Measurements from ENCODE around the gene ANGPTL1. TPM values are rescaled to one million over a fixed set of nuclear protein-coding genes. Genes with fewer than 3 reads are reported as not detected.

ANGPTL1 gene, protein sequence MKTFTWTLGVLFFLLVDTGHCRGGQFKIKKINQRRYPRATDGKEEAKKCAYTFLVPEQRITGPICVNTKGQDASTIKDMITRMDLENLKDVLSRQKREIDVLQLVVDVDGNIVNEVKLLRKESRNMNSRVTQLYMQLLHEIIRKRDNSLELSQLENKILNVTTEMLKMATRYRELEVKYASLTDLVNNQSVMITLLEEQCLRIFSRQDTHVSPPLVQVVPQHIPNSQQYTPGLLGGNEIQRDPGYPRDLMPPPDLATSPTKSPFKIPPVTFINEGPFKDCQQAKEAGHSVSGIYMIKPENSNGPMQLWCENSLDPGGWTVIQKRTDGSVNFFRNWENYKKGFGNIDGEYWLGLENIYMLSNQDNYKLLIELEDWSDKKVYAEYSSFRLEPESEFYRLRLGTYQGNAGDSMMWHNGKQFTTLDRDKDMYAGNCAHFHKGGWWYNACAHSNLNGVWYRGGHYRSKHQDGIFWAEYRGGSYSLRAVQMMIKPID
- total RNA-seq (2014; rRNA removed; shearing (Covaris generic)) (3.5 and 4.7 TPM in 2 replicates), polyA plus RNA-seq (2016; fragmentation: Nextera tagmentation; extraction: Ambion mirVana) (3.6 and 4.1 TPM in 2 replicates)

DNA sequence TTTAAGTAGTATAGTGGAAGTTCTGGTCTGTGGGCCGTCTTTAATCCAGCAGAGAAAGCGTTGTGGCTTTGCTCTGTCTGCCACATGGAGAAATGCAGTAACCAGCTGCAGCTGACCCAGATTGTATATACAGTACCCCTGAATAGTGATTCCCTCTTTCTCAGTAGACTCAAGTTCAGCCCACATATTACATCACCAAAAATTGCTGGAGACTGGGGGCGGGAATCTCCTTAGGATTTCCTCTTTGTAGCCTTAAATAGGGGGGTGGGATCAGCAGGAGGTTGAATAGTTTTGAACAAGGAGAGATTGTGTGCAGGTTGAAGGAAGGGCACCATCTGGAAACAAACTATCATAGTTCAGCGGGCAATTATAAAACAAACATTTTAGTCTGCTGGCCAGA, at the start of gene ANGPTL1:
ANGPTL1 (minus strand) TSS at position 134 of the 400 bp plus-strand sequence. CDS start 5,301 bp downstream, outside the sequence.
- peak within 1 kb of the TSS; percentile 77 for H3K9ac ChIP-seq
- peak; percentile 61 for DNase-seq
- H3K27ac ChIP-seq: peak within 1 kb of the TSS; percentile 19; the same call in 1 of the 2 replicates
- in situ Hi-C loops (cut with MboI): no loop called here
- peaks cover 61% of the 10 kb centered on the region for H3K4me1 ChIP-seq (ENCODE audit: insufficient read depth)
- H3F3A ChIP-seq (ENCODE audit: insufficient read depth): 0 out of 2 replicates have a peak, but pooled peaks cover 8% of the 10 kb centered on the region
- TF ChIP-seq EZH2 (IDR thresholded peaks at IDR 0.05; ENCODE audit: insufficient read depth, poor library complexity, severe bottlenecking) (no peak), EZH2phosphoT487 (IDR thresholded peaks at IDR 0.05; ENCODE audit: insufficient read depth, low read depth) (no peak)
- H3K9me2 ChIP-seq (ENCODE audit: insufficient read depth): no peaks in the 10 kb centered on the region
- no peaks in the 10 kb centered on the region for H3K36me3 ChIP-seq (ENCODE audit: low read depth)
- 0 out of 2 replicates have a peak, but pooled peaks cover 5% of the 10 kb centered on the region for H3K79me2 ChIP-seq (ENCODE audit: insufficient read depth)
- no peaks in the 10 kb centered on the region for H3K27me3 ChIP-seq (replicated peaks; ENCODE audit: insufficient read depth)
- 14 to 17% methylated on average over 4 of the region's 4 CpGs for WGBS, 2 experiments (ENCODE audit: low coverage in 1 of 2, low lambda C conversion rate in 2 of 2, missing lambda C conversion rate in 2 of 2)
- H3K9me3 ChIP-seq (ENCODE audit: low read depth): no peaks in the 10 kb centered on the region
- no peaks in the 10 kb centered on the region for H4K20me1 ChIP-seq (ENCODE audit: insufficient read depth)
- H3K4me3 ChIP-seq: peak within 1 kb of the TSS; percentile 14
- H3K4me2 ChIP-seq (ENCODE audit: unreplicated experiment): peak within 1 kb of the TSS; percentile 47
- H2AFZ ChIP-seq: peak within 1 kb of the TSS; percentile 34

DNA sequence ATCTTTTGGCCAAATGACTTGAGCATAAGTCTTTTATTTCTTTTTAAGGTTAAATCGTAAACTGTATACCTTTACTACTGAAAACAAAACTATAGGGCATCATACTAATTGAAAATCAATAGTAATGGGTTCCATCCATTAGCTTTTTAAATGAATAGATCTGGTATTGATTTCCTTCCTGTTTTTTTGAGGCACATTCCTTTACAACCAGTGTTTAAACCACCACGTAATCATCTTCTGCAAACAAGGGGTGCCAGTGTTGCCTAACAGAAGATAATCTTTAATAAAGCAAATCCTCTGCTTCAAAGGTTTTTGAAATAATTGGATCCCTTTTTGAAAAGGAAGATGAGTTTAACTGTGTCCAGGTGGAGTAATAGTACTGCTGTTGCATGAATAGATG, 48.7 kb upstream of the ANGPTL1 start:
- H3K4me1 ChIP-seq (ENCODE audit: insufficient read depth): no peaks in the 10 kb centered on the region
- H3K4me3 ChIP-seq: no peak overlapping the region
- no peak for TF ChIP-seq EZH2 (IDR thresholded peaks at IDR 0.05; ENCODE audit: insufficient read depth, poor library complexity, severe bottlenecking)
- TF ChIP-seq EZH2phosphoT487 (IDR thresholded peaks at IDR 0.05; ENCODE audit: insufficient read depth, low read depth): no peak
- DNase-seq: no peak
- in situ Hi-C loops (cut with MboI): no loop called here
- no peaks in the 10 kb centered on the region for H3K79me2 ChIP-seq (ENCODE audit: insufficient read depth)
- WGBS, 2 experiments (ENCODE audit: low coverage in 1 of 2, low lambda C conversion rate in 2 of 2, missing lambda C conversion rate in 2 of 2): 86 to 89% methylated on average over 2 of the region's 2 CpGs
- no peak overlapping the region for H3K27ac ChIP-seq
- no peaks in the 10 kb centered on the region for H3F3A ChIP-seq (ENCODE audit: insufficient read depth)
- no peak overlapping the region for H3K4me2 ChIP-seq (ENCODE audit: unreplicated experiment)
- no peaks in the 10 kb centered on the region for H3K9me2 ChIP-seq (ENCODE audit: insufficient read depth)
- H2AFZ ChIP-seq: no peak overlapping the region
- no peaks in the 10 kb centered on the region for H4K20me1 ChIP-seq (ENCODE audit: insufficient read depth)
- H3K9ac ChIP-seq: no peak overlapping the region
- no peaks in the 10 kb centered on the region for H3K9me3 ChIP-seq (ENCODE audit: low read depth)
- H3K27me3 ChIP-seq (replicated peaks; ENCODE audit: insufficient read depth): no peaks in the 10 kb centered on the region
- H3K36me3 ChIP-seq (ENCODE audit: low read depth): peaks cover 32% of the 10 kb centered on the region

DNA sequence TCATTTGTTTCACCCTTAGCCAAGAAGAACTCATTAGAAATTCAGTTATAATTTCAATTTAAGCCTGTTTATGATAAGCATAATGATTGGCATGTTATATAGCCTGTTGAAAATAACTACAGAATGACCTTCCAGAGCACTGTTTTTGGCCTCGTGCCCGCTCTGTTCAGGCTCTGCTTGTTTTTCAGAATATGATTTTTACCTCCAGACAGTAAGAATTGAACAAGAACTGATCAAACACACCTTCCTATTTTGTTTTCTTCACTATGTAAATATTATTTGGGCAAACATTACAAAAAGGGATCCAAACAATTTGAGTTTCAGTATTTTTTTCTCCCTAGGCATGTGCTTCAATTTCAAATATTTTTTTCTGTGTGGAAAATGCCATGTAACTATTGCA, 48.1 kb upstream of the ANGPTL1 start:
- no peak overlapping the region for H3K4me3 ChIP-seq
- H3K9me2 ChIP-seq (ENCODE audit: insufficient read depth): no peaks in the 10 kb centered on the region
- in situ Hi-C loops (cut with MboI): no loop called here
- no peaks in the 10 kb centered on the region for H3K9me3 ChIP-seq (ENCODE audit: low read depth)
- TF ChIP-seq EZH2 (IDR thresholded peaks at IDR 0.05; ENCODE audit: insufficient read depth, poor library complexity, severe bottlenecking) (no peak), EZH2phosphoT487 (IDR thresholded peaks at IDR 0.05; ENCODE audit: insufficient read depth, low read depth) (no peak)
- no peaks in the 10 kb centered on the region for H3F3A ChIP-seq (ENCODE audit: insufficient read depth)
- WGBS, 2 experiments (ENCODE audit: low coverage in 1 of 2, low lambda C conversion rate in 2 of 2, missing lambda C conversion rate in 2 of 2): 83 to 84% methylated on average over 2 of the region's 2 CpGs
- no peak overlapping the region for H2AFZ ChIP-seq
- H3K4me2 ChIP-seq (ENCODE audit: unreplicated experiment): no peak overlapping the region
- H4K20me1 ChIP-seq (ENCODE audit: insufficient read depth): no peaks in the 10 kb centered on the region
- H3K9ac ChIP-seq: no peak overlapping the region
- H3K79me2 ChIP-seq (ENCODE audit: insufficient read depth): no peaks in the 10 kb centered on the region
- H3K36me3 ChIP-seq (ENCODE audit: low read depth): peaks cover 26% of the 10 kb centered on the region
- H3K27ac ChIP-seq: no peak overlapping the region
- H3K4me1 ChIP-seq (ENCODE audit: insufficient read depth): no peaks in the 10 kb centered on the region
- H3K27me3 ChIP-seq (replicated peaks; ENCODE audit: insufficient read depth): no peaks in the 10 kb centered on the region
- DNase-seq: no peak

DNA sequence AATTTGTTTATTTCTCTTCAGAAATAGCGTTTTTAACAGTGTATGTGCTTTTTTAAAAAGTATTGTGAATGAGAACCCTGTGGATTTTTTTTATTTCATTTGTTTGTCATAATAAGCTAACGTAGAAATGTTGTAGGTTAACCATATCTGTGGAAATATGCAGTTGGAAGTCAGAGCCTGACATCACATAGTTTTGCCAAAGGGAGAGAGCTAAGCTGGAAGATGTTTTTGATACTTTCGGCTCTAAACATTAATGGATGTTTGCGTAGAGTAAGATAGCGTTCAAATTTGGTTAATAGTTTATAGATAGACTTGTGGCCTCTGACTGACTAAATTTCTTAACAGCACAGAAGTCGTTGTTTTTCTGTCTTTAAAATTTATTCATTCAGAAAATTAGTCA, 47.4 kb upstream of the ANGPTL1 start:
- Histone ChIP-seq H3K4me1 (ENCODE audit: insufficient read depth) (no peaks in the 10 kb centered on the region), H3K9me2 (ENCODE audit: insufficient read depth) (no peaks in the 10 kb centered on the region), H3K27me3 (replicated peaks; ENCODE audit: insufficient read depth) (no peaks in the 10 kb centered on the region), H2AFZ (no peak overlapping the region), H3K4me2 (ENCODE audit: unreplicated experiment) (no peak overlapping the region), H3K27ac (no peak overlapping the region), H4K20me1 (ENCODE audit: insufficient read depth) (no peaks in the 10 kb centered on the region), H3K36me3 (ENCODE audit: low read depth) (peaks cover 22% of the 10 kb centered on the region), H3K9ac (no peak overlapping the region), H3K9me3 (ENCODE audit: low read depth) (no peaks in the 10 kb centered on the region), H3F3A (ENCODE audit: insufficient read depth) (no peaks in the 10 kb centered on the region), H3K79me2 (ENCODE audit: insufficient read depth) (no peaks in the 10 kb centered on the region), H3K4me3 (no peak overlapping the region)
- in situ Hi-C loops (cut with MboI): no loop called here
- no peak for TF ChIP-seq EZH2phosphoT487 (IDR thresholded peaks at IDR 0.05; ENCODE audit: insufficient read depth, low read depth)
- no peak for TF ChIP-seq EZH2 (IDR thresholded peaks at IDR 0.05; ENCODE audit: insufficient read depth, poor library complexity, severe bottlenecking)
- DNase-seq: no peak
- 56 to 58% methylated on average over 6 of the region's 6 CpGs for WGBS, 2 experiments (ENCODE audit: low coverage in 1 of 2, low lambda C conversion rate in 2 of 2, missing lambda C conversion rate in 2 of 2)
